Aorta (tissue), 5 donors: Measurements from ENCODE around the gene POLR3H. TPM values are rescaled to one million over a fixed set of nuclear protein-coding genes. Genes with fewer than 3 reads are reported as not detected.
A peak's percentile ranks its signal among the peaks of the same experiment; 100 is the strongest.
"Not testable (repeated sequence)": the region's sequence is repeated elsewhere in the genome, so short reads cannot be mapped to it uniquely, and the experiment has no call there.

Experiments
- ATAC-seq: fragments of 200-7000 bp; cut with Tn5 transposase; one replicate; pipeline ENCODE4 v1.9.1; 2022; ENCODE audit warnings: moderate library complexity; ENCODE audit not compliant: low FRiP score
- DNase-seq, 2 donors: peaks; one replicate each; pipeline ENCODE4 v3.0.0-alpha.2; 2020
- H3K27ac ChIP-seq, 2 donors: one replicate each; pipeline ENCODE4 v1.5.1; 2013; ENCODE audit warnings: low read length in 2 of 2, mild to moderate bottlenecking in 2 of 2, moderate library complexity in 2 of 2, control low read depth in 1 of 2, inconsistent platforms in 1 of 2, low read depth in 1 of 2
- H3K27me3 ChIP-seq, 2 donors: one replicate each; pipeline ENCODE4 v1.6.1; 2013; ENCODE audit warnings: control low read depth in 1 of 2, low read length in 1 of 2, mild to moderate bottlenecking in 1 of 2, moderate library complexity in 1 of 2; ENCODE audit not compliant: insufficient read depth in 2 of 2, control insufficient read depth in 1 of 2
- H3K36me3 ChIP-seq, 2 donors: one replicate each; pipeline ENCODE4 v1.6.1; 2013; ENCODE audit warnings: control low read depth in 1 of 2, low read length in 1 of 2, mild to moderate bottlenecking in 1 of 2; ENCODE audit not compliant: insufficient read depth in 2 of 2, control insufficient read depth in 1 of 2
- H3K4me1 ChIP-seq, 2 donors: one replicate each; pipeline ENCODE4 v1.6.1; 2013; ENCODE audit warnings: low read length in 2 of 2, control low read depth in 1 of 2, mild to moderate bottlenecking in 1 of 2, moderate library complexity in 1 of 2; ENCODE audit not compliant: insufficient read depth in 2 of 2, control insufficient read depth in 1 of 2
- H3K4me3 ChIP-seq, 2 donors: one replicate each; pipeline ENCODE4 v1.5.1; 2013; ENCODE audit warnings: low read length in 2 of 2, control low read depth in 1 of 2, mild to moderate bottlenecking in 1 of 2
- H3K9me3 ChIP-seq: one replicate; pipeline ENCODE4 v1.6.1; 2013; ENCODE audit warnings: mild to moderate bottlenecking, low read length; ENCODE audit not compliant: control insufficient read depth
- WGBS, 2 donors: extraction: QIAGEN DNeasy Blood & Tissue Kit; methylation state at CpG; one replicate each; pipeline ENCODE4 v1.1.7; 2013; 5-methylcytosine and 5-hydroxymethylcytosine counted together
- intact Hi-C, 2 donors: fragments of 100-400 bp; cut with DNase I; formaldehyde crosslinking; loops; one replicate each; pipeline versions ENCODE4 v1.14.2 to v1.15.0; 2022
- polyA plus RNA-seq, 2 donors: library from polyadenylated mRNA; stranded (reverse); fragments of 200-250 nt; gene quantifications; one replicate each; pipeline ENCODE4 v1.2.3, GENCODE V29; 2013
- total RNA-seq, 2 donors: library from RNA; stranded (reverse); fragmentation: NEBNext Ultra II Directional; extraction: Animal tissue kit (Norgen Biotek cat#: 25700); gene quantifications; one replicate each; pipeline ENCODE4 v1.2.1, GENCODE V29; 2021
- donor health status: healthy with polysubstance abuse.
- donor health status: Bipolar disorder and iron deficiency.
- donor health status: DM: no; HTN: no; CAD: no.
- donor health status: DM: no; HTN: no; CAD: no.
- donor health status: DM: yes; HTN: yes; CAD: no.

The POLR3H gene
- total and polyA plus RNA-seq, 4 donors = 9.4 to 29.2 (median 23.2) TPM

- ATAC-seq = no peak
- Histone ChIP-seq H3K9me3 (no peaks in the 10 kb centered on the region), H3K4me3 (peak overlapping the region; percentile 36 to 59), H3K27ac (peak overlapping the region; percentile 50 to 90), H3K36me3 (no peaks in the 10 kb centered on the region), H3K27me3 (no peaks in the 10 kb centered on the region), H3K4me1 (no peaks in the 10 kb centered on the region)
- intact Hi-C loops = loop anchor here in 1 of 2 donors (5.0 kb wide), 1 partner anchor 37 kb away; no protein-coding TSS in a partner anchor
- WGBS, 2 donors = 47 to 56% methylated on average over 6 of the region's 6 CpGs
- no peak for DNase-seq
Measured at GRCh38 chr22:41560095-41560471, 15.8 kb upstream of the POLR3H start.

DNA sequence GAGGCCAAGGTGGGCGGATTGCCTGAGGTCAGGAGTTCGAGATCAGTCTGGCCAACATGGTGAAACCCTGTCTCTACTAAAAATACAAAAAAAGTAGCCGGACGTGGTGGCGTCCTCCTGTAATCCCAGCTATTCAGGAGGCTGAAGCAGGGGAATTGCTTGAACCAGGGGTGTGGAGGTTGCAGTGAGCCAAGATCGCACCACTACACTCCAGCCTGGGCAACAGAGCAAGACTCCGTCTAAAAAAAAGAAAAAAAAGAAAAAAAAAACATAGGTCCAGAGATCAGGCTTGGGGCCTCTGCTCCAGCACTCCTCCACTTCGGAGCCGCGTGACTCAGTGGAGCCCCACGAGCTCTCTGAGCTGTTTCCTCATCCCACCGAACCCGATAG is 14.0 kb upstream of the POLR3H start:
- H3K9me3 ChIP-seq, ATAC-seq, H3K27ac ChIP-seq, DNase-seq, H3K36me3 ChIP-seq, H3K27me3 ChIP-seq, H3K4me1 ChIP-seq, H3K4me3 ChIP-seq, intact Hi-C loops: not testable (repeated sequence)
- WGBS, 2 donors = 82 to 84% methylated on average over 13 of the region's 13 CpGs

- ATAC-seq (peak; percentile 83), DNase-seq (peak; percentile 88 to 92)
- Histone ChIP-seq H3K27me3 (no peaks in the 10 kb centered on the region), H3K4me3 (no peak overlapping the region), H3K4me1 (no peaks in the 10 kb centered on the region), H3K27ac (peak overlapping the region; percentile 45 to 50), H3K36me3 (no peaks in the 10 kb centered on the region), H3K9me3 (no peaks in the 10 kb centered on the region)
- 25 to 32% methylated on average over 19 of the region's 19 CpGs for WGBS, 2 donors
- intact Hi-C loops = no loop called here
Measured at GRCh38 chr22:41557401-41558240, 13.4 kb upstream of the POLR3H start.

DNA sequence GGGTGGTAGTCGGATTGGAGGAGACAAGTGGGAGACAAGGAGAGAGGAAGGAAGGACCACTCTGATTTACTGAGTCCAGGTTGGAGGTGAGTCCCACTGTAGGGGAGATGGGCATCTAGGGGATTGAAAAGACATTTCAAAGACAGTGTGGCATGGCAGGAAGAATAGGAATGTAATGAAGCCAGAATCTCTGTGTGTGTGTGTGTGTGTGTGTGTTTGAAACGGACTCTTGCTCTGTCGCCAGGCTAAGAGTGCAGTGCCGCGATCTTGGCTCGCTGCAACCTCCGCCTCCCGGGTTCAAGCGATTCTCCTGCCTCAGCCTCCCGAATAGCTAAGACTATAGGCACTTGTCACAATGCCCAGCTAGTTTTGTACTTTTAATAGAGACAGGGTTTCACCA is 12.3 kb upstream of the POLR3H start:
- Histone ChIP-seq H3K9me3 (no peaks in the 10 kb centered on the region), H3K36me3 (no peaks in the 10 kb centered on the region), H3K27ac (no peak overlapping the region), H3K4me3 (no peak overlapping the region), H3K27me3 (no peaks in the 10 kb centered on the region), H3K4me1 (no peaks in the 10 kb centered on the region)
- ATAC-seq (no peak), DNase-seq (no peak)
- 62 to 76% methylated on average over 10 of the region's 10 CpGs for WGBS, 2 donors
- intact Hi-C loops = no loop called here

- no peak for ATAC-seq
- WGBS, 2 donors = 60 to 66% methylated on average over 7 of the region's 7 CpGs
- intact Hi-C loops = no loop called here
Measured at GRCh38 chr22:41555325-41555982, 11.2 kb upstream of the POLR3H start.

DNA sequence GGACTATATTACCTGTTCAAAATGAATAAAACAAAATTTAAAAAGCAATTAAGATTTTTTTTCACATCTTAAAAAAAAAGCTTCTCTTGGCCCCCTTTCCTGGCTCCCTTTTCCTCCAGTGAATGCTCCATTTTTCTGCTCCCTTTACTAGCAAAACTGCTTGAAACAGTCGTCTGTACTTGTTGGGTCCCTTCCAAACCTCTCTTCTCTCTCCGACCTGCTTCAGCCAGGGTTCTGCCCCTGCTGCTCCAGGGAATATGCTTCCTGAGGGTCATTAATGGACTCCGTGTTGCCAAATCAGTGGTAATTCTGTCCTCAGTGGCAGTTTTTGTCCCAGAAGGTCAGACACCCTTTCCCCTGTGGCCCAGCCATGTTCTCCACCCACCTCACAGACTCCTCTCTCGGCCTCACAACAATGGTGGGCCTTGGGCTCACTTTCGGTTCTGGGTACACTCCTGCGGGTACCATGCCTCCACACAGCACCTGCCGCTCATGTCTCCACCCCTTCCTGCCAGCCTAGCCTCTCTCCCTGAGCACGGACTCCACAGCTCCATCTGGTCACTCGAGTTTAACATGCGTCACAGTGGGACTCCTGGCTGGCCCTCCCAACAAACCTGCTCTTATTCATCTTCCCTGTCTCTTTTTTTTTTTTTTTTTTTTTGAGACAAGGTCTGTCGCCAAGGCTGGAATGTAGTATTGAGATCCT is 7.8 kb upstream of the POLR3H start:
- intact Hi-C loops = loop anchor here in 1 of 2 donors (5.0 kb wide), 1 partner anchor 45 kb away; no protein-coding TSS in a partner anchor
- ATAC-seq = no peak
- WGBS, 2 donors = 61 to 64% methylated on average over 10 to 11 of the region's 11 CpGs

More at GRCh38 chr22:41555325-41555982, 11.2 kb upstream of the POLR3H start:
- Histone ChIP-seq H3K36me3 (no peaks in the 10 kb centered on the region), H3K27ac (no peak overlapping the region), H3K27me3 (no peaks in the 10 kb centered on the region), H3K9me3 (no peaks in the 10 kb centered on the region), H3K4me3 (no peak overlapping the region), H3K4me1 (no peaks in the 10 kb centered on the region)
- no peak for DNase-seq

DNA sequence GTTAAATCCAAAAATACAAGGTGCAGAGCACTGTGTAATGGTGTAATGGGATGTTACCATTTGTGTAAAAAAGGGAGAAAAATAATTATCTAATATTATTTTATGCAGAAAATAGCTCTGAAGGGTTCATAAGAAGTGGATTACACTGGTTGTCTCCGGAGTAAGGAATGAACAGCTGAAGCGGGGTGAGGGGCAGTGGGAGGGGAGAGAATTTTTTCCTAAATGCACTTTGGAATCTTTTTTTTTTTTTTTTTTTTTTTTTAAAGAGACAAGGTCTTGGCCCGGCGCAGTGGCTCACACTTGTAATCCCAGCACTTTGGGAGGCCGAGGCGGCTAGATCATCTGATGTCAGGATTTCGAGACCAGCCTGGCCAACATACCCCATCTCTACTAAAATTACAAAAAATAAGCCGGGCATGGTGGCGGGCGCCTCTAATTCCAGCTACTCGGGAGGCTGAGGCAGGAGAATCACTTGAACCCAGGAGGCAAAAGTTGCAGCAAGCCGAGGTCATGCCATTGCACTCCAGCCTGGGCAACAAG is 6.8 kb upstream of the POLR3H start:
- H3K27ac ChIP-seq = no peak overlapping the region
- no peak overlapping the region for H3K4me3 ChIP-seq
- H3K36me3 ChIP-seq = no peaks in the 10 kb centered on the region
- ATAC-seq (no peak), DNase-seq (no peak)
- H3K4me1 ChIP-seq = no peaks in the 10 kb centered on the region
- 85 to 88% methylated on average over 12 of the region's 12 CpGs for WGBS, 2 donors
- no peaks in the 10 kb centered on the region for H3K27me3 ChIP-seq
- H3K9me3 ChIP-seq = no peaks in the 10 kb centered on the region
- intact Hi-C loops = loop anchor here in 1 of 2 donors (5.0 kb wide), 1 partner anchor 46 kb away; no protein-coding TSS in a partner anchor

More for the DNA sequence above, 7.8 kb upstream of the POLR3H start:
- DNase-seq = no peak
- Histone ChIP-seq H3K4me1 (no peaks in the 10 kb centered on the region), H3K36me3 (no peaks in the 10 kb centered on the region), H3K9me3 (no peaks in the 10 kb centered on the region), H3K4me3 (no peak overlapping the region), H3K27me3 (no peaks in the 10 kb centered on the region), H3K27ac (no peak overlapping the region)

DNA sequence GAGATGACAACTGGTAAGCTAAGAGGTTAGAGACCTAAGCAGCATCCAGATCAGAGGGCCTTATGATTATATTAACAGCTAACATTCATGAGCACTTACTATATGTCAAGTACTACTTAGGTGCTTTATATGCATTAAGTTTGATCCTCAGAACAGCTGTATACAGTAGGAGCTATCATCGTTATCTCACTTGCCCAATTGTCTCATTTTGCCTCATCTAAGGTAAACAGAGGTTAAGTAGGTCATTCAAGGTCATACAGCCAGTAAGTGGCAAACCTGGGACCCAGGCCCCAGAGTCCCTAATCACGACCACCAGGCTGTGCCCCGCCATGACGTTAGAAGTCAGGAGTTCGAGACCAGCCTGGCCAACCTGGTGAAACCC is 4.6 kb upstream of the POLR3H start:
- Histone ChIP-seq H3K27ac (no peak overlapping the region), H3K4me3 (no peak overlapping the region), H3K27me3 (no peaks in the 10 kb centered on the region), H3K36me3 (no peaks in the 10 kb centered on the region), H3K9me3 (no peaks in the 10 kb centered on the region), H3K4me1 (no peaks in the 10 kb centered on the region)
- DNase-seq (no peak), ATAC-seq (no peak)
- 85 to 87% methylated on average over 5 of the region's 5 CpGs for whole genome bisulfite sequencing, 2 donors
- intact Hi-C loops = no loop called here
